H1 (cell line): ENCODE data around the gene GPS2. TPM values are rescaled to one million over a fixed set of nuclear protein-coding genes. Genes with fewer than 3 reads are reported as not detected.

Experiments used
- CTCF ChIA-PET: fragments of 300-600 bp; sonication (Branson Sonifier 250); formaldehyde crosslinking; loops from one replicate; lab custom pipeline; 2021; ENCODE audit not compliant: partially characterized antibody; lab: Charles Lee
- POLR2A ChIA-PET: fragments of 300-600 bp; sonication (Branson Sonifier 250); formaldehyde crosslinking; loops from one replicate; lab custom pipeline; 2021; ENCODE audit warnings: inconsistent platforms; ENCODE audit not compliant: partially characterized antibody; lab: Charles Lee
- DNase-seq, 2 experiments: peaks; one replicate each; pipeline versions ENCODE4 v3.0.0 to v3.0.0-alpha.2; 2010 to 2022; ENCODE audit warnings: low spot score in 2 of 2, low read depth in 1 of 2, mixed read lengths in 1 of 2
- FAIRE-seq: peaks from 2 replicates; lab custom pipeline; 2011; peaks lifted over from hg19 to GRCh38; lab: Jason Lieb, UNC
- H2AFZ ChIP-seq: 2 replicates; pipeline ENCODE4 v1.8.1; 2012; ENCODE audit warnings: low read length, inconsistent platforms
- H2AK5ac ChIP-seq: 2 replicates; pipeline ENCODE4 v1.6.1; 2013; ENCODE audit warnings: low read depth, low read length
- H2BK120ac ChIP-seq: replicated peaks from 2 replicates; pipeline ENCODE3; 2013; ENCODE audit warnings: low read depth, low read length, inconsistent platforms
- H2BK12ac ChIP-seq: 2 replicates; pipeline ENCODE4 v1.6.1; 2013; ENCODE audit warnings: low read depth, low read length
- H2BK15ac ChIP-seq: 2 replicates; pipeline ENCODE4 v1.6.1; 2013; ENCODE audit warnings: low read length
- H2BK20ac ChIP-seq: 2 replicates; pipeline ENCODE4 v1.6.1; 2013; ENCODE audit warnings: low read length
- H2BK5ac ChIP-seq: 2 replicates; pipeline ENCODE4 v1.6.1; 2013; ENCODE audit warnings: low read depth, low read length
- H3K14ac ChIP-seq: 2 replicates; pipeline ENCODE4 v1.6.1; 2013; ENCODE audit warnings: inconsistent platforms; ENCODE audit not compliant: insufficient read length
- H3K18ac ChIP-seq: 2 replicates; pipeline ENCODE4 v1.6.1; 2013; ENCODE audit warnings: low read length; ENCODE audit errors: extremely low read depth
- H3K23ac ChIP-seq: 2 replicates; pipeline ENCODE4 v1.6.1; 2013; ENCODE audit warnings: inconsistent platforms; ENCODE audit not compliant: insufficient read length
- H3K23me2 ChIP-seq: 2 replicates; pipeline ENCODE4 v1.6.1; 2013; ENCODE audit warnings: low read depth, low read length
- H3K27ac ChIP-seq: 2 replicates; pipeline ENCODE4 v1.6.1; 2011; ENCODE audit warnings: low read depth, low read length, inconsistent platforms
- H3K27me3 ChIP-seq, 4 experiments: replicated peaks in 1 of 4; 1 replicate in 1 of 4; 2 replicates in 3 of 4; pipeline versions ENCODE4 v1.6.1 to v1.8.1; 2011 to 2013; ENCODE audit warnings: low read length in 3 of 4, mild to moderate bottlenecking in 3 of 4, inconsistent platforms in 2 of 4, mixed read lengths in 2 of 4, moderate library complexity in 1 of 4; ENCODE audit not compliant: control insufficient read depth in 3 of 4, insufficient read depth in 3 of 4; ENCODE audit errors: extremely low read depth in 1 of 4
- H3K36me3 ChIP-seq, 4 experiments: 2 replicates each; pipeline versions ENCODE4 v1.6.1 to v1.8.1; 2011 to 2013; ENCODE audit warnings: mild to moderate bottlenecking in 4 of 4, low read length in 3 of 4, moderate library complexity in 2 of 4, control low read depth in 1 of 4, inconsistent platforms in 1 of 4; ENCODE audit not compliant: insufficient read depth in 4 of 4, control insufficient read depth in 2 of 4
- H3K4ac ChIP-seq: replicated peaks from 2 replicates; pipeline ENCODE3; 2013; ENCODE audit warnings: low read length, low read depth, mixed read lengths, inconsistent platforms; ENCODE audit not compliant: insufficient read length
- H3K4me1 ChIP-seq, 4 experiments: replicated peaks in 1 of 4; 1 replicate in 1 of 4; 2 replicates in 3 of 4; pipeline versions ENCODE4 v1.6.1 to v1.8.1; 2011 to 2013; ENCODE audit warnings: low read length in 3 of 4, inconsistent platforms in 2 of 4, mixed read lengths in 1 of 4; ENCODE audit not compliant: insufficient read depth in 4 of 4, control insufficient read depth in 3 of 4
- H3K4me2 ChIP-seq, 2 experiments: 2 replicates each; pipeline versions ENCODE4 v1.6.1 to v1.8.1; 2011 to 2013; ENCODE audit warnings: low read depth in 2 of 2, low read length in 2 of 2, control low read depth in 1 of 2, inconsistent platforms in 1 of 2, mild to moderate bottlenecking in 1 of 2; ENCODE audit not compliant: insufficient read depth in 1 of 2
- H3K4me3 ChIP-seq, 4 experiments: fragments of 200-600, 300-600 bp in 1 of 4; sonication (generic), shearing (Covaris generic), sonication (Bioruptor Twin) in 1 of 4; 2 replicates each; pipeline versions ENCODE4 v1.5.1 to v1.8.1; 2011 to 2016; ENCODE audit warnings: low read length in 4 of 4, low read depth in 3 of 4, control low read depth in 2 of 4, inconsistent platforms in 2 of 4, mild to moderate bottlenecking in 2 of 4, mixed read lengths in 1 of 4, moderate library complexity in 1 of 4; ENCODE audit not compliant: insufficient read depth in 2 of 4; ENCODE audit errors: extremely low read depth in 1 of 4
- H3K56ac ChIP-seq: replicated peaks from 2 replicates; pipeline ENCODE3; 2013; ENCODE audit warnings: low read depth, mild to moderate bottlenecking, mixed read lengths, low read length, inconsistent platforms; ENCODE audit not compliant: insufficient read length
- H3K79me1 ChIP-seq: 2 replicates; pipeline ENCODE4 v1.6.1; 2013; ENCODE audit warnings: low read depth, low read length, control low read depth
- H3K79me2 ChIP-seq, 2 experiments: 2 replicates each; pipeline versions ENCODE4 v1.6.1 to v1.8.1; 2012 to 2013; ENCODE audit warnings: low read length in 2 of 2, mild to moderate bottlenecking in 2 of 2, inconsistent platforms in 1 of 2; ENCODE audit not compliant: insufficient read depth in 2 of 2, control insufficient read depth in 1 of 2
- H3K9ac ChIP-seq, 4 experiments: replicated peaks in 1 of 4; 1 replicate in 1 of 4; 2 replicates in 3 of 4; pipeline versions ENCODE4 v1.6.1 to v1.8.1; 2011 to 2013; ENCODE audit warnings: low read depth in 3 of 4, low read length in 3 of 4, control low read depth in 2 of 4, mild to moderate bottlenecking in 2 of 4, moderate library complexity in 2 of 4, inconsistent platforms in 1 of 4; ENCODE audit errors: extremely low read depth in 1 of 4
- H3K9me3 ChIP-seq, 2 experiments: 2 replicates each; pipeline versions ENCODE4 v1.6.1 to v1.8.1; 2012 to 2013; ENCODE audit warnings: mild to moderate bottlenecking in 2 of 2, moderate library complexity in 2 of 2, control low read depth in 1 of 2, inconsistent platforms in 1 of 2, low read depth in 1 of 2, low read length in 1 of 2, mixed read lengths in 1 of 2; ENCODE audit not compliant: insufficient read depth in 2 of 2
- H4K20me1 ChIP-seq, 2 experiments: replicated peaks in 1 of 2; 2 replicates each; pipeline versions ENCODE3 to v1.8.1; 2011 to 2013; ENCODE audit warnings: inconsistent platforms in 2 of 2, low read length in 2 of 2, mild to moderate bottlenecking in 1 of 2; ENCODE audit not compliant: insufficient read depth in 2 of 2, control insufficient read depth in 1 of 2
- H4K5ac ChIP-seq: 2 replicates; pipeline ENCODE4 v1.6.1; 2013; ENCODE audit warnings: low read length, low read depth, mixed read lengths, inconsistent platforms; ENCODE audit not compliant: insufficient read length
- H4K8ac ChIP-seq: 2 replicates; pipeline ENCODE4 v1.8.0; 2013; ENCODE audit warnings: mild to moderate bottlenecking, moderate library complexity, low read length, inconsistent platforms; ENCODE audit not compliant: insufficient read depth; ENCODE audit errors: extremely low read depth
- H4K91ac ChIP-seq: replicated peaks from 2 replicates; pipeline ENCODE3; 2013; ENCODE audit warnings: low read length, mixed read lengths, inconsistent platforms; ENCODE audit not compliant: insufficient read length
- CREB1 ChIP-seq: IDR thresholded peaks from 2 replicates; pipeline ENCODE4 v1.6.1; 2012; ENCODE audit warnings: inconsistent platforms
- GABPA ChIP-seq: IDR thresholded peaks from 2 replicates; pipeline ENCODE4 v1.6.1; 2011; ENCODE audit warnings: mild to moderate bottlenecking, low read length, moderate library complexity, borderline replicate concordance; ENCODE audit not compliant: insufficient read depth
- GTF2F1 ChIP-seq: IDR thresholded peaks from 2 replicates; pipeline ENCODE4 v1.6.1; 2012; ENCODE audit warnings: low read depth, low read length, improper control_type of control experiment, borderline replicate concordance
- KDM4A ChIP-seq: IDR thresholded peaks from one replicate; pipeline ENCODE4 v1.7.1; 2012; ENCODE audit warnings: low read depth, mild to moderate bottlenecking, moderate library complexity, low read length, inconsistent platforms; ENCODE audit not compliant: severe bottlenecking
- SIX5 ChIP-seq: IDR thresholded peaks from 2 replicates; pipeline ENCODE4 v1.6.1; 2011; ENCODE audit warnings: mild to moderate bottlenecking, low read depth, low read length
- SP1 ChIP-seq: IDR thresholded peaks from 2 replicates; pipeline ENCODE4 v1.6.1; 2011; ENCODE audit warnings: low read depth, low read length
- YY1 ChIP-seq: IDR thresholded peaks from 2 replicates; pipeline ENCODE4 v1.6.1; 2011; ENCODE audit warnings: low read depth, mild to moderate bottlenecking, low read length
- WGBS, 2 experiments: shearing (Covaris generic) in 1 of 2; methylation state at CpG; one replicate each; pipeline versions ENCODE4 v1.1.6 to v1.1.7; 2013 to 2015; ENCODE audit warnings: low lambda C conversion rate in 2 of 2, mixed read lengths in 2 of 2, inconsistent platforms in 1 of 2, low coverage in 1 of 2, missing lambda C conversion rate in 1 of 2; ENCODE audit not compliant: insufficient replicate concordance in 2 of 2, insufficient coverage in 1 of 2, insufficient read length in 1 of 2; ENCODE audit errors: extremely low coverage in 1 of 2, missing lambda C conversion rate in 1 of 2; 5-methylcytosine and 5-hydroxymethylcytosine counted together
- polyA plus RNA-seq, 7 experiments: library from polyadenylated mRNA; depleted of rRNA in 3 of 7; stranded (reverse) in 5 of 7; unstranded in 2 of 7; fragments of >200 nt in 5 of 7; fragments of 200-250 nt in 2 of 7; gene quantifications; 1 replicate in 5 of 7; 2 replicates in 1 of 7; 4 replicates in 1 of 7; pipeline versions ENCODE4 v1.2.1 to v1.2.3, GENCODE V29; 2011 to 2013; ENCODE audit warnings: missing spikeins in 2 of 7, mixed read lengths in 2 of 7
- total RNA-seq: library from RNA; stranded (reverse); fragmentation: NEBNext Ultra II Directional; extraction: Animal tissue kit (Norgen Biotek cat#: 25700); gene quantifications from 2 replicates; pipeline ENCODE4 v1.2.1, GENCODE V29; 2021
- TF ChIP-seq, protein P1 (sequence below): IDR thresholded peaks from 2 replicates; pipeline ENCODE4 v1.6.1; 2012; ENCODE audit warnings: low read length, inconsistent platforms

GPS2 gene
- total and polyA plus RNA-seq, 2 of the 8 experiments (the other 6 are each of a cell fraction or from before 2014, with no cell fraction given), result 67.0 to 152 TPM

DNA sequence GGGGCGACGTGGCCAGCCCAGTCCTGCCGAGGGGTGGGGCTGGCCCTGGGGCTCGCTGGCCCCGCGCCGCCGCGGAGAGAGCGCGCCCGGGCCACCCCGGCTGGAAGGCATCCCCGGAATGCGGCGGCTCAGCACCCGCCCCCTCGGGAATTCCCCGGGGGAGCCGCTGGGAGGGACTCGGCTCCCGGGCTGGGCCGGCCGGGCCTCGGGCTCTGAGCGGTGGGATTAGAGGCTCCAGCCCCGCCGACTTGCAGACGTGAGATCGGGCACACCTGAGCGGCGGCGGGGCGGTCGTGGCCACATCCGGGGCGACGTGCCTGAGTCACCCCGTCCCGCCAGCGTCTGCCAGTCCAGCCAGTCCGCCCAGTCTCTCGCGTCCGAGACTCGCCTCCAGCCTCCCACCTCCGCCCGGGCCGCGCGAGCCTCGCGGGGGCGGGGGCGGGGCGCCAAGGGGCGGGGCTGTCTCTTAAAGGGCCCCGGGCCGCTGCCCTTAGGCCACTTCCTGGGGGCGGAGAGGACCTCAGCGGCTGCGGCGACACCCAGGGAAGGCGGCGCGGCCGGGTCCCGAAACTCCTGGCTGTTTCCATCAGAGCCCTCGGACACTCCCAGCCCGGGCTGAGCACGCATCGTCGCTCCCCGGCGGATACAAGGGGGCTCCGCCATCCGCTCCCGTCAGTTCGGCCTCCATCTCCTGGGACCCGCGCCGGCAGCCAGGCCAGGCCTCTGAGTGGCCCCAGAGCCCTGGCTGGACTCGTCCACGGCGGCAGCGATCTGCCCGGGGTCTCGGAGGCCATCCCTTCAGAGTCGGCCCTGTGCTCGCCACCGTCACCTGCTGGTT is 36.7 kb upstream of the GPS2 start, which contains the start of gene KCTD11:
TSS of gene KCTD11 (plus strand) at position 498 of the 838 bp plus-strand sequence.
- peak within 1 kb of the TSS; percentile 66; the same call in 1 of the 2 replicates for H3K27ac ChIP-seq
- no peak within 1 kb of the TSS for H2BK20ac ChIP-seq
- DNase-seq, result peak; percentile 46 to 89
- no peak within 1 kb of the TSS for H2BK120ac ChIP-seq
- H3K4ac ChIP-seq, result peak within 1 kb of the TSS; percentile 57
- peak within 1 kb of the TSS; percentile 81; the same call in 1 of the 2 replicates for H2BK15ac ChIP-seq
- no peaks in the 10 kb centered on the region for H3K27me3 ChIP-seq
- H3K9me3 ChIP-seq, result no peaks in the 10 kb centered on the region
- peak within 1 kb of the TSS; percentile 58 for H4K91ac ChIP-seq
- H3K18ac ChIP-seq, result peak within 1 kb of the TSS; percentile 90
- peaks cover 0 to 19% (median 10%) of the 10 kb centered on the region in 4 experiments; a peak in 6 of 7 replicates for H3K4me1 ChIP-seq
- peak within 1 kb of the TSS; percentile 39 to 96 (median 84) for H3K4me3 ChIP-seq
- no peak within 1 kb of the TSS for H3K23ac ChIP-seq
- H3K79me2 ChIP-seq, result no peaks in the 10 kb centered on the region
- WGBS, 2 experiments, result 0% methylated on average over 38 of the region's 91 CpGs; no CpG with 5 or more reads in 1 of the 2 experiments
- H4K8ac ChIP-seq, result peak within 1 kb of the TSS; percentile 86; the same call in 1 of the 2 replicates
- peak within 1 kb of the TSS; percentile 69 for H4K5ac ChIP-seq
- H3K79me1 ChIP-seq, result no peaks in the 10 kb centered on the region
- H4K20me1 ChIP-seq, result peaks cover 0 to 2% of the 10 kb centered on the region in 2 experiments
- ChIA-PET POLR2A (interaction anchor here (0.7 to 8.2 kb wide), 21 partner anchors 14 to 237 kb away, joined by 3 to 91 read pairs (median 4); partner anchors contain the start of genes ACAP1, FGF11, GPS2 and NEURL4), CTCF (interaction anchor here (0.6 to 14.1 kb wide), 16 partner anchors 8 to 208 kb away, joined by 3 to 167 read pairs (median 4); partner anchors contain the start of genes ACAP1, NEURL4, PLSCR3 and SLC2A4)
- H3K14ac ChIP-seq, result no peak within 1 kb of the TSS
- H3K4me2 ChIP-seq, result peak within 1 kb of the TSS; percentile 92 to 98
- peak within 1 kb of the TSS; percentile 92; the same call in 1 of the 2 replicates for H2BK5ac ChIP-seq
- peak within 1 kb of the TSS; percentile 87; the same call in 1 of the 2 replicates for H2BK12ac ChIP-seq
- no peaks in the 10 kb centered on the region for H3K36me3 ChIP-seq
- peaks cover 15% of the 10 kb centered on the region; the same call in 1 of the 2 replicates for H3K23me2 ChIP-seq
- peak within 1 kb of the TSS in 3 of 4 experiments; percentile 65 to 74 (median 70); a peak in 5 of 7 replicates for H3K9ac ChIP-seq
- no peak within 1 kb of the TSS; the same call in 1 of the 2 replicates for H2AK5ac ChIP-seq
- no peak for FAIRE-seq
- no peak within 1 kb of the TSS; the same call in 1 of the 2 replicates for H2AFZ ChIP-seq
- peak within 1 kb of the TSS; percentile 39 for H3K56ac ChIP-seq
- TF ChIP-seq KDM4A (peak; percentile 45), SIX5 (no peak), SP1 (no peak), GABPA (0 out of 2 replicates have a peak, but pooled peaks have one; percentile 44), YY1 (no peak), GTF2F1 (no peak), CREB1 (0 out of 2 replicates have a peak, but pooled peaks have one; percentile 22)
- TF ChIP-seq, protein P1, sequence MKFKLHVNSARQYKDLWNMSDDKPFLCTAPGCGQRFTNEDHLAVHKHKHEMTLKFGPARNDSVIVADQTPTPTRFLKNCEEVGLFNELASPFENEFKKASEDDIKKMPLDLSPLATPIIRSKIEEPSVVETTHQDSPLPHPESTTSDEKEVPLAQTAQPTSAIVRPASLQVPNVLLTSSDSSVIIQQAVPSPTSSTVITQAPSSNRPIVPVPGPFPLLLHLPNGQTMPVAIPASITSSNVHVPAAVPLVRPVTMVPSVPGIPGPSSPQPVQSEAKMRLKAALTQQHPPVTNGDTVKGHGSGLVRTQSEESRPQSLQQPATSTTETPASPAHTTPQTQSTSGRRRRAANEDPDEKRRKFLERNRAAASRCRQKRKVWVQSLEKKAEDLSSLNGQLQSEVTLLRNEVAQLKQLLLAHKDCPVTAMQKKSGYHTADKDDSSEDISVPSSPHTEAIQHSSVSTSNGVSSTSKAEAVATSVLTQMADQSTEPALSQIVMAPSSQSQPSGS, result no peak
